Hepatocyte (in vitro differentiated cells): Measurements from ENCODE around the gene DBN1. TPM values are rescaled to one million over a fixed set of nuclear protein-coding genes. Genes with fewer than 3 reads are reported as not detected.
"Not testable (repeated sequence)": the region's sequence is repeated elsewhere in the genome, so short reads cannot be mapped to it uniquely, and the experiment has no call there.

Experiments used
- DNase-seq: peaks from one replicate; pipeline ENCODE4 v3.0.0-alpha.2; 2016; ENCODE audit warnings: low spot score
- H2AFZ ChIP-seq: fragments of 200-600 bp; sonication (generic); 2 replicates; pipeline ENCODE4 v1.6.0; 2016; ENCODE audit warnings: antibody characterized with exemption, mild to moderate bottlenecking
- H3K27ac ChIP-seq: fragments of 200-600 bp; sonication (generic); 2 replicates; pipeline ENCODE4 v1.5.1; 2016; ENCODE audit warnings: mild to moderate bottlenecking
- H3K27me3 ChIP-seq: fragments of 200-600 bp; sonication (generic); 2 replicates; pipeline ENCODE4 v1.6.1; 2016
- H3K36me3 ChIP-seq: fragments of 200-600 bp; sonication (generic); replicated peaks from 2 replicates; pipeline ENCODE4 v1.5.1; 2016; ENCODE audit warnings: low read depth; ENCODE audit not compliant: insufficient read depth
- H3K4me1 ChIP-seq: fragments of 200-600 bp; sonication (generic); 2 replicates; pipeline ENCODE4 v1.5.1; 2016; ENCODE audit warnings: mild to moderate bottlenecking, moderate library complexity; ENCODE audit not compliant: insufficient read depth
- H3K4me2 ChIP-seq: fragments of 200-600 bp; sonication (generic); 2 replicates; pipeline ENCODE4 v1.6.0; 2016
- H3K4me3 ChIP-seq: fragments of 200-600 bp; sonication (generic); 2 replicates; pipeline ENCODE4 v1.5.1; 2016; ENCODE audit warnings: mild to moderate bottlenecking
- H3K79me2 ChIP-seq: fragments of 200-600 bp; sonication (generic); 2 replicates; pipeline ENCODE4 v1.6.0; 2017; ENCODE audit warnings: mild to moderate bottlenecking
- H3K9me2 ChIP-seq: fragments of 200-600 bp; sonication (generic); replicated peaks from 2 replicates; pipeline ENCODE4 v1.6.0; 2017; ENCODE audit warnings: mild to moderate bottlenecking; ENCODE audit not compliant: insufficient read depth
- H3K9me3 ChIP-seq: fragments of 200-600 bp; sonication (generic); 2 replicates; pipeline ENCODE4 v1.5.1; 2016; ENCODE audit warnings: low read depth, mild to moderate bottlenecking
- H4K20me1 ChIP-seq: fragments of 200-600 bp; sonication (generic); 2 replicates; pipeline ENCODE4 v1.6.0; 2016; ENCODE audit warnings: mild to moderate bottlenecking; ENCODE audit not compliant: insufficient read depth, poor library complexity, severe bottlenecking
- CTCF ChIP-seq: fragments of 200-600 bp; sonication (generic); IDR thresholded peaks from 2 replicates; pipeline ENCODE4 v1.5.1; 2016; ENCODE audit warnings: antibody characterized with exemption, mild to moderate bottlenecking; ENCODE audit not compliant: poor library complexity
- EZH2 ChIP-seq: fragments of 200-600 bp; sonication (generic); IDR thresholded peaks from 2 replicates; pipeline ENCODE4 v1.6.1; 2016; ENCODE audit warnings: antibody characterized with exemption, mild to moderate bottlenecking, borderline replicate concordance
- EZH2phosphoT487 ChIP-seq: fragments of 200-600 bp; sonication (generic); IDR thresholded peaks from one replicate; pipeline ENCODE4 v1.6.1; 2018; ENCODE audit warnings: antibody characterized with exemption, mild to moderate bottlenecking, low read depth, moderate library complexity; ENCODE audit not compliant: unreplicated experiment, severe bottlenecking
- WGBS: methylation state at CpG from one replicate; pipeline ENCODE4 v1.1.6; 2016; ENCODE audit warnings: low lambda C conversion rate; ENCODE audit errors: missing lambda C conversion rate; 5-methylcytosine and 5-hydroxymethylcytosine counted together
- polyA plus RNA-seq: library from polyadenylated mRNA; unstranded; fragments of >200 nt; fragmentation: Nextera tagmentation; extraction: Ambion mirVana; gene quantifications from 2 replicates; pipeline ENCODE4 v1.2.1, GENCODE V29; 2016
- total RNA-seq: library from RNA; depleted of rRNA; stranded (reverse); fragments of >200 nt; gene quantifications from 2 replicates; pipeline ENCODE4 v1.2.3, GENCODE V29; 2014

Gene DBN1
- total and polyA plus RNA-seq, 2 experiments from 2014 or later: 107 to 122 TPM

- WGBS: 92% methylated on average over 3 of the region's 3 CpGs
Measured at GRCh38 chr5:177419046-177419445, 54.4 kb downstream of the DBN1 start.

GRCh38 chr5:177417081-177417480, 56.4 kb downstream of the DBN1 start:
- DNase-seq, H2AFZ ChIP-seq, H3K27me3 ChIP-seq, H3K79me2 ChIP-seq, H3K4me1 ChIP-seq, H3K9me3 ChIP-seq, H4K20me1 ChIP-seq, H3K4me3 ChIP-seq, H3K27ac ChIP-seq, H3K36me3 ChIP-seq, H3K4me2 ChIP-seq, H3K9me2 ChIP-seq: not testable (repeated sequence)
- 88% methylated on average over 6 of the region's 6 CpGs for WGBS

More at GRCh38 chr5:177419046-177419445, 54.4 kb downstream of the DBN1 start:
- Histone ChIP-seq H3K4me2 (no peak overlapping the region), H3K9me2 (no peaks in the 10 kb centered on the region), H2AFZ (no peak overlapping the region), H3K27ac (no peak overlapping the region), H3K9me3 (no peaks in the 10 kb centered on the region), H3K79me2 (no peaks in the 10 kb centered on the region), H3K4me1 (no peaks in the 10 kb centered on the region), H4K20me1 (no peaks in the 10 kb centered on the region), H3K27me3 (no peaks in the 10 kb centered on the region), H3K36me3 (no peaks in the 10 kb centered on the region), H3K4me3 (no peak overlapping the region)
- TF ChIP-seq EZH2phosphoT487: no peak
- DNase-seq: no peak

GRCh38 chr5:177414481-177414880, 59.0 kb downstream of the DBN1 start:
- Histone ChIP-seq H3K27ac (no peak overlapping the region), H3K27me3 (no peaks in the 10 kb centered on the region), H4K20me1 (no peaks in the 10 kb centered on the region), H3K9me2 (no peaks in the 10 kb centered on the region), H3K4me1 (no peaks in the 10 kb centered on the region), H2AFZ (no peak overlapping the region), H3K36me3 (no peaks in the 10 kb centered on the region), H3K79me2 (no peaks in the 10 kb centered on the region), H3K4me2 (no peak overlapping the region), H3K4me3 (no peak overlapping the region), H3K9me3 (no peaks in the 10 kb centered on the region)
- TF ChIP-seq EZH2: no peak
- TF ChIP-seq CTCF: no peak
- no peak for TF ChIP-seq EZH2phosphoT487
- no peak for DNase-seq
- 85% methylated on average over 3 of the region's 3 CpGs for WGBS

GRCh38 chr5:177412603-177413233, 60.7 kb downstream of the DBN1 start:
- Histone ChIP-seq H3K9me3 (no peaks in the 10 kb centered on the region), H3K4me3 (no peak overlapping the region), H2AFZ (no peak overlapping the region), H3K4me1 (no peaks in the 10 kb centered on the region), H3K36me3 (no peaks in the 10 kb centered on the region), H4K20me1 (no peaks in the 10 kb centered on the region), H3K4me2 (no peak overlapping the region), H3K27me3 (no peaks in the 10 kb centered on the region), H3K27ac (no peak overlapping the region), H3K9me2 (no peaks in the 10 kb centered on the region), H3K79me2 (no peaks in the 10 kb centered on the region)
- WGBS: 87% methylated on average over 8 of the region's 8 CpGs
- TF ChIP-seq EZH2 (no peak), CTCF (no peak), EZH2phosphoT487 (no peak)
- DNase-seq: no peak
